SKM-1 (cell line): ENCODE data around the gene IL17A.
"Not testable (repeated sequence)": the region's sequence is repeated elsewhere in the genome, so short reads cannot be mapped to it uniquely, and the experiment has no call there.

Experiments
- DNase-seq: peaks from one replicate; lab custom pipeline; 2025; ENCODE audit not compliant: unreplicated experiment; lab: John Stamatoyannopoulos, UW

IL17A gene

GRCh38 chr6:52162940-52163908 is 23.0 kb upstream of the IL17A start:
- DNase-seq, result no peak

DNA sequence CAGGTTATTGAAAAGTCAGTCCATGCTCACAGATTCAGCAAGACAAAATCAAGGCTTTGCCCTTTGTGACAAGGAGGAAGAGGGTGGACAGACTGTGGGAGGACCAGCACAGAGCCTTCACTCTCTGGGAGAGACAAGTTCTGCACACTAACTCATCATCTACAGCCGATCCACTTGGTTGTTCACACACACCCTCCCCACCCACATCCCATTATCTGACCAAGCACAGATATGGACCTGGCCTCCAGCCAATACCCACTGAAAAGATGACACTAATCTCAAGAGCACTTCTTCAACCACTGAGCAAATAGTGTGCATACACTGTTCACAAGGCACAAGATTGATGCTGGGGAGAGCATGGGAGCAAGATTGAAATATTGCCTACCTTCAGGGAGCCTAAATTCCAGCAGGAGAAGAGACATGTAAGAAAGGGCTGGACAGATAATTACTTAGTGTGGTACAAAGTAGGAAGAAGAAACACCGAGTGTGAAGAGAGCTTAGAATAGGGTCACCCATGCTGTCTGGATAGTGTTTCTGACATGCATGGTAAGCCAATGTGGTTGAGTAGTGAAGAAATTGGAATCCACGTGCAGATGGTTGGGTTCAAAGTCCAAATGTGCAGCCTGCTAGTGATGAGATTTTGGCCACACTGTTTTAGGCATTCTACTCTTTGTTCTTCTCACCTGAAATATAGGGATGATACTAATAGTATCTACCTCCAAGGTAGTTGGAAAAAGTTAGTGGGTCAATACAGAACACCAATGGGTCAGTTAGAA is 21.7 kb upstream of the IL17A start:
- DNase-seq, result no peak

- no peak for DNase-seq
These were observed 18.9 kb upstream of the IL17A start for GRCh38 chr6:52167267-52167666.

DNA sequence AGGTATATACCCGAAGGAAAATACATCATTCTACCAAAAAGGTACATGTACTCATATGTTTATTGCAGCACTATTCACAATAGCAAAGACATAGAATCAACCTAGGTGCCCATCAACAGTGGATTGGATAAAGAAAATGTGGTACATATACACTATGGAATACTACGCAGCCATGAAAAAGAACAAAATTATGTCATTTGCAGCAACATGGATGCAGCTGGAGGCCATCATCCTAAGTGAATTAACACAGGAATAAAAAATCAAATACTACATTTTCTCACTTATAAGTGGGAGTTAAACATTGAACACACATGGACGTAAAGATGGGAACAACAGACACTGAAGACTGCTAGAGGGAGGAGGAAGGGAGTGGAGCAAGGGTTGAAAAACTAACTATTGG is 17.8 kb upstream of the IL17A start:
- DNase-seq, result not testable (repeated sequence)

DNA sequence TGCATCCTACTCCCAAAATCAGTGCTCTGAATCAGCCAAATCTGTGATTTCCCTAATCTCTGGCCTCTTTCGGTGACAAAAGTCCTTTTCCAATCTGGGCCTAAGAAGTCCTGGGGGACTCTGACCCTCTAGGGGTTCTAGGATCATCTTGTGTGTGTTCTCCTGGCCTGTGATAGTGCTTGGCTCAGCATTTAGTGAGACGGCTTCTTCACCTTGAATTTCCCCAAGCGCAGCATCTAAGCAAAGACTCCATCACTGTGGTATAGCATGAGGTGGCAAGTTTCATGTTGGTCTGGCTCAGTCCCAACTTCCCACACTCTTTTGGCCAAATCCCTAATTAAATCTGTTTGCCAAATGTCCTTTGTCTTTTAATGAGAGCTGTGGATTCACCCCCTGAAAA is 12.1 kb upstream of the IL17A start:
- DNase-seq, result no peak

- no peak for DNase-seq
These were observed 9.6 kb upstream of the IL17A start for GRCh38 chr6:52176550-52176949.

DNA sequence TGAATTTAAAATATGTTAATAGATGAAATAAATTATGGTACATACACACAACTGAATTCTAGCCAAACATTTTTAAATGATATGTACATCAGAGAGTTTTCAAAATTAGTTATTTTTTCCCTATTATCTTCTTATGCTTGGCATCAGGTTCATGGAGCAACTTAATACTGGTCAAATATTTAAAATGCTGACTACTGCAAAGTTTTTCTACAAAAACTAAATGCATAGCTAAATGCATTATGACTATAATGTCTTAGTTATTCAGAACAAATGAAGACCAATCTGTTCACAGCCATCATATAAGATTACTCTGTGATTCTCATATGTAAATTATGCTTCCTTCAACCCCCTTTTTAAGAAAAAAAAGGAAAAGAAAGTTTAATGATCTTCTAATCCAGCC is 8.2 kb upstream of the IL17A start:
- no peak for DNase-seq

GRCh38 chr6:52180787-52181558 is 5.2 kb upstream of the IL17A start:
- no peak for DNase-seq

GRCh38 chr6:52183131-52183713 is 3.0 kb upstream of the IL17A start:
- no peak for DNase-seq

DNA sequence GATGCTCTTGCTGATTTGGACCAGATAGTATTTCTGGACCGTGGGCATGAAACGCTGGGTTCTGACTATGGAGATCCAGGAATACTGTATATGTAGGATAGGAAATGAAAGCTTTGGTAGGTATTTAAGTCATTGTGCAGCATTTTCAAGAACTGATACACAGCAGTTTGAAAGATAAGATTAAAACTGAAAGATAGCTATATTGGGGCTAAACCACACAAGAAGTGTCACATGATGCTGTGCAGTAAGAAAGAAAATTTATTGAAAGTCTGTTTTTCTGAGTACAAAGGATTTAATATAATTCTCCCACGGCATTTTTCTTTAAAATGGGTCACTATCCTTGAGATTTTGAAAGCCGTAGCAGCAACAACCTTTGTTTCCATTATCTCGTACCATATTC is 305 bp downstream of the IL17A start:
- no peak for DNase-seq

- DNase-seq, result no peak
These were observed 923 bp downstream of the IL17A start for GRCh38 chr6:52187098-52187497.

- no peak for DNase-seq
These were observed 3.8 kb downstream of the IL17A start for GRCh38 chr6:52189974-52190373.

DNA sequence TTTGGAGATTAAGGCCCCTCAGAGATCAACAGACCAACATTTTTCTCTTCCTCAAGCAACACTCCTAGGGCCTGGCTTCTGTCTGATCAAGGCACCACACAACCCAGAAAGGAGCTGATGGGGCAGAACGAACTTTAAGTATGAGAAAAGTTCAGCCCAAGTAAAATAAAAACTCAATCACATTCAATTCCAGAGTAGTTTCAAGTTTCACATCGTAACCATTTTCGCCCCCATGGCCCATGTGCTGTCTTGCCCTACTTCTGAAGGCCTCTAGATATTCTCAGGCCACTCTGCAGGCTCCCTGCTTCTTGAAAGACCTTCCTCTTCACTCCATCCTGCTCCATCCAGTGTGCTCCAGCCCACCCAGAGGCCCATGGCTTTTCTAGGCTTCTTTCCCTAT is 4.2 kb downstream of the IL17A start:
- DNase-seq, result no peak

DNA sequence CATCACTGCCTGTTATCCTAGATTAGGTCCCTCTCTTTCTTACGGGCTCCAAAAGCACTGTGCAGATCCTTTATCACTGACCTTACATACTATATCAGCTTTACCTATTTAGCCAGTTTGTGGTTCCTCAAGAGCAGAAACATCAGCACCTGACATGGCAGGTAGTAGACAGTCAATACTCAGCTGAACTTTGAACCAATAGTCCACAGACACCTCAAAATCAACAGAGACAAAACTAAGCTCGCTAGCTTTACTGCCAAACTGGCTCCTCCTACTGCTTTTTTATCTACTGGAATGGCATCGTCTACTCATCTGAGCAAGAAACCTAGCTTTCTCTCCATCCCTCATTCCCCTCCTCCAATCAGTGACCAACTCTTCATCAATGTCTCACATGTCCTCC is 5.6 kb downstream of the IL17A start:
- DNase-seq, result no peak

DNA sequence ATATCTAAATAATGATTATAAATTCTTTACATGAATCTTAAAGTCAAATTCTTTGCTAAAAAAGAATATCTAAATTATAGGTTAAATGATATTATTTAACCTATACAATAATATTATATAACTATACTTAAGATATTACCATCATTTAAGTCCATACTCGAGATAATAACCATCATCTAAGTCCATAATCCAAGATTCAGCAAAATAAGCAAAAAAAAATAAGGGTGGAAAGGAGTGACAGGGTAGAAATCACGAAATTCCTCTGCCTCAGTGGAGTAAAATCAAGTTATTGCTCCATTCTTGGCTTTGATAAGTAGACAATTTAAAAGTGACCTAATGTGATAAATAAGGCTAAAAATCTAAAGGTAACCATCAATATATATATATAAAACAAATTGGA is 9.7 kb downstream of the IL17A start:
- DNase-seq, result no peak

DNA sequence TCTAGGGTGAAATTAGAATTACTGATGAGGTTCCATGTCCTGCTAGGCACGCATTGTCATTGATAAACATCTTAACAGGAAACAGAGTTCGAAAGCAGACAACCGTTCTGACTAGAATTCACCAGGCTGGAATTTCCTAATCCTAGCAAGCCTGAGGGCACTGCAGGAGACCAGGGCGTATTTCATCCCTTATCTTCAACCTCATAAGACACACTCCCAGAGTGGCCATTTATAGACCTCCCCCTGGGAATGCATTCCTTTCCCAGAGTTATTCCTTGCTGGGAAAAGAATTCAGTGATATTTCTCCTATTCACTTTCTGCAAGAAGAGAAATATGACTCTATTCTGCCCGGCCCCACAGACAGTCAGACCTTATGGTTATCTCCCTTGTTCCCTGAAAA is 13.9 kb downstream of the IL17A start:
- not testable (repeated sequence) for DNase-seq

DNA sequence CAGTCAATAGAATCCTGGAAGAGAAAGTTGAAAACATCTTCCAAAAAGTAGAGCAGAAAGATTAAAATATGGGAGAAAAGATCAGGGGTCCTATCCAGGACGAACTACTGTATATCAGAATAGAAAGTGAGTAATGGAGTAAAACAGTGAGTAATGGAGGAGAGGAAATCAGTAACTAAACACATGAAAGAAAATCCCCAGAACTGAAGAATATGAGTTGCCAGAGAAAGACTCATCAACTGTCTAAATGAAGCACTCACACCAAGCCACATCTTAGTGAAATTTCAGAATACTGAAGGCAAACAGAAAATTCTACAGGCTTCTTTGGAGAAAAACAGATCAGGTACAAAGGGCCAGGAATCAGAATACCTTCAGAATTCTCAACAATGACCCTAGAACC is 14.9 kb downstream of the IL17A start:
- DNase-seq, result no peak

DNA sequence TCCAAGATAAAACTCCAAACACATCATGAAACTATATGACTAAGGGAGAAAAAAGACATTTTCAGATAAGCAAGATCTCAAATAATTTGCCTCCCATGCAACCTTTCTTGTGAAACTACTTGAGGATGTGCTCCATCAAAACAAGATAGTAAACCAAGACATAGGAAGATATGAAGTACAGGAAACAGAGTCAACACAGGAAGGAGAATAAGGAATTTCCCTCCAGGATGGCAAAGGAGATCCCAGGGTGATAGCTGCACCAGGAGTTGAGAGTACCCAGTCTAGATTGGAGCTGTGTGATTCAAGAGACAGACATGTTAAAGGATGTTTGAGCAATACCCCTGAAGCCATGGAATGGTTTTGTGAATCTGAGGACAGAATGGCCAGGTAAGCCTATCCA is 15.3 kb downstream of the IL17A start:
- no peak for DNase-seq

- no peak for DNase-seq
These were observed 20.9 kb downstream of the IL17A start for GRCh38 chr6:52207066-52207465.

- DNase-seq, result no peak
These were observed 22.4 kb downstream of the IL17A start for GRCh38 chr6:52208612-52209011.

- DNase-seq, result no peak
These were observed 23.6 kb downstream of the IL17A start for GRCh38 chr6:52209770-52210169.
